Islet of Langerhans (tissue), 1 donor: ENCODE data around the gene CPA1.

Source experiments
- FAIRE-seq: peaks from one replicate; lab custom pipeline; 2011; peaks lifted over from hg19 to GRCh38; lab: Jason Lieb, UNC

The CPA1 gene

GRCh38 chr7:130379921-130380860, at the start of gene CPA1:
Gene CPA1 (plus strand): TSS chr7:130380494. CDS start chr7:130380521, 27 bp downstream.
- no peak for FAIRE-seq

GRCh38 chr7:130332259-130333053, 47.8 kb upstream of the CPA1 start:
- FAIRE-seq, result no peak

- no peak for FAIRE-seq
Observed at GRCh38 chr7:130333832-130334231, 46.5 kb upstream of the CPA1 start.

GRCh38 chr7:130334274-130334673, 46.0 kb upstream of the CPA1 start:
- FAIRE-seq, result no peak

- FAIRE-seq, result no peak
Observed at GRCh38 chr7:130337410-130337971, 42.8 kb upstream of the CPA1 start.

GRCh38 chr7:130338233-130338632, 42.1 kb upstream of the CPA1 start:
- FAIRE-seq, result no peak

GRCh38 chr7:130341882-130342281, 38.4 kb upstream of the CPA1 start:
- no peak for FAIRE-seq

GRCh38 chr7:130342701-130343380, 37.5 kb upstream of the CPA1 start:
- FAIRE-seq, result peak; percentile 41

GRCh38 chr7:130344271-130344866, 35.9 kb upstream of the CPA1 start, which contains the start of gene CPA5:
Gene CPA5 (plus strand): TSS chr7:130344816. CDS start chr7:130346486, 1,670 bp downstream.
- no peak for FAIRE-seq

- FAIRE-seq, result no peak
Observed at GRCh38 chr7:130345136-130345535, 35.2 kb upstream of the CPA1 start.

- FAIRE-seq, result no peak
Observed at GRCh38 chr7:130345725-130346124, 34.6 kb upstream of the CPA1 start.

- no peak for FAIRE-seq
Observed at GRCh38 chr7:130346177-130346905, 34.0 kb upstream of the CPA1 start.

GRCh38 chr7:130346941-130347340, 33.4 kb upstream of the CPA1 start:
- FAIRE-seq, result no peak

GRCh38 chr7:130349911-130350782, 30.1 kb upstream of the CPA1 start:
- no peak for FAIRE-seq

GRCh38 chr7:130350945-130351790, 29.1 kb upstream of the CPA1 start:
- no peak for FAIRE-seq

GRCh38 chr7:130351791-130352090, 28.6 kb upstream of the CPA1 start:
- no peak for FAIRE-seq

GRCh38 chr7:130352194-130353074, 27.9 kb upstream of the CPA1 start:
- peak; percentile 73 for FAIRE-seq

GRCh38 chr7:130353196-130353595, 27.1 kb upstream of the CPA1 start:
- no peak for FAIRE-seq
